K562 (cell line): ENCODE measurements around the gene DUSP5. TPM values are rescaled to one million over a fixed set of nuclear protein-coding genes. Genes with fewer than 3 reads are reported as not detected.
A peak's percentile ranks its signal among the peaks of the same experiment; 100 is the strongest.

Source experiments
- ATAC-seq: fragments of 200-7000 bp; cut with Tn5 transposase; 3 replicates; pipeline ENCODE4 v1.9.1; 2020; ENCODE audit warnings: moderate library complexity
- BruUV-seq: library from RNA; stranded (reverse); fragments of 400-500 nt; replicated peaks from 2 replicates; lab custom pipeline; 2021; lab: Mats Ljungman, UMichigan
- CTCF ChIA-PET: fragments of 300-600 bp; formaldehyde crosslinking; extraction: SDS; loops from one replicate; lab custom pipeline; 2021; ENCODE audit warnings: low intra/inter-chr PET ratio; lab: Yijun Ruan, JAX
- POLR2A ChIA-PET: fragments of 300-600, 350-650 bp; sonication (Branson Sonifier 250); formaldehyde crosslinking; extraction: SDS; loops from one replicate; lab custom pipeline; 2021; ENCODE audit warnings: antibody characterized with exemption, inconsistent platforms; lab: Yijun Ruan, JAX
- DNase-seq, 4 experiments: peaks; one replicate each; pipeline versions ENCODE4 v3.0.0 to v3.0.0-alpha.2; 2011 to 2018; ENCODE audit warnings: low spot score in 3 of 4, mixed read lengths in 3 of 4; ENCODE audit errors: extremely low read depth in 1 of 4
- FAIRE-seq: peaks from 2 replicates; lab custom pipeline; 2011; peaks lifted over from hg19 to GRCh38; lab: Jason Lieb, UNC
- H2AFZ ChIP-seq: 2 replicates; pipeline ENCODE4 v1.6.0; 2011; ENCODE audit warnings: low read depth, low read length, control low read depth, inconsistent platforms
- H3K27ac ChIP-seq: fragments of 200-600 bp; 3 replicates; pipeline ENCODE4 v1.8.0; 2011; ENCODE audit warnings: low read depth, mild to moderate bottlenecking, control low read depth, inconsistent platforms, low read length, moderate library complexity, mixed read lengths; ENCODE audit errors: extremely low read depth
- H3K27me3 ChIP-seq, 2 experiments: fragments of 300-600 bp in 1 of 2; 2 replicates in 1 of 2; 3 replicates in 1 of 2; pipeline versions ENCODE4 v1.6.0 to v1.8.0; 2011; ENCODE audit warnings: inconsistent platforms in 2 of 2, low read length in 2 of 2, mild to moderate bottlenecking in 1 of 2, mixed read lengths in 1 of 2, moderate library complexity in 1 of 2; ENCODE audit not compliant: control insufficient read depth in 2 of 2, insufficient read depth in 2 of 2
- H3K36me3 ChIP-seq: fragments of 300-600 bp; 3 replicates; pipeline ENCODE4 v1.8.0; 2011; ENCODE audit warnings: mild to moderate bottlenecking, low read length, inconsistent platforms; ENCODE audit not compliant: control insufficient read depth, insufficient read depth
- H3K4me1 ChIP-seq, 2 experiments: fragments of 200-600 bp in 1 of 2; replicated peaks in 1 of 2; 2 replicates in 1 of 2; 3 replicates in 1 of 2; pipeline versions ENCODE4 v1.5.1 to v1.8.0; 2011; ENCODE audit warnings: inconsistent platforms in 2 of 2, low read length in 2 of 2, mild to moderate bottlenecking in 1 of 2, mixed read lengths in 1 of 2, moderate library complexity in 1 of 2; ENCODE audit not compliant: control insufficient read depth in 2 of 2, insufficient read depth in 2 of 2
- H3K4me2 ChIP-seq: 2 replicates; pipeline ENCODE4 v1.6.1; 2011; ENCODE audit warnings: low read length, control low read depth, inconsistent platforms, mixed read lengths; ENCODE audit not compliant: insufficient read depth
- H3K4me3 ChIP-seq: fragments of 200-600 bp; sonication (generic), shearing (Covaris generic); 2 replicates; pipeline ENCODE4 v1.5.1; 2016; ENCODE audit warnings: control low read depth, inconsistent platforms
- H3K79me2 ChIP-seq: fragments of 200-600 bp; 3 replicates; pipeline ENCODE4 v1.8.0; 2011; ENCODE audit warnings: low read length, inconsistent platforms; ENCODE audit not compliant: control insufficient read depth, insufficient read depth
- H3K9ac ChIP-seq, 2 experiments: 2 replicates each; pipeline versions ENCODE4 v1.6.0 to v1.6.1; 2011; ENCODE audit warnings: low read depth in 2 of 2, low read length in 2 of 2, control low read depth in 1 of 2, inconsistent platforms in 1 of 2, mild to moderate bottlenecking in 1 of 2, mixed read lengths in 1 of 2; ENCODE audit not compliant: insufficient read depth in 1 of 2
- H3K9me1 ChIP-seq: one replicate; pipeline ENCODE4 v1.6.0; 2011; ENCODE audit warnings: inconsistent platforms, mild to moderate bottlenecking, low read length, moderate library complexity; ENCODE audit not compliant: control insufficient read depth, insufficient read depth
- H3K9me3 ChIP-seq: replicated peaks from 2 replicates; pipeline ENCODE4 v1.5.1; 2011; ENCODE audit warnings: low read depth, low read length, inconsistent platforms; ENCODE audit not compliant: control insufficient read depth, insufficient read depth
- H4K20me1 ChIP-seq: replicated peaks from 2 replicates; pipeline ENCODE4 v1.6.1; 2011; ENCODE audit warnings: low read length, inconsistent platforms, mixed read lengths; ENCODE audit not compliant: control insufficient read depth, insufficient read depth
- BCOR ChIP-seq: fragments of 450-650 bp; IDR thresholded peaks from 2 replicates; pipeline ENCODE4 v1.6.1; 2016
- CEBPB ChIP-seq: fragments of 450-650 bp; IDR thresholded peaks from 2 replicates; pipeline ENCODE4 v1.6.1; 2016; ENCODE audit warnings: missing genetic modification characterization, missing compliant biosample characterization
- DMBX1 ChIP-seq: fragments of 250-450 bp; sonication (Bioruptor Pico); IDR thresholded peaks from 2 replicates; pipeline ENCODE4 v1.8.0; 2022; ENCODE audit warnings: inconsistent platforms, mild to moderate bottlenecking, moderate library complexity, borderline replicate concordance
- RBM25 ChIP-seq: fragments of 200-400 bp; formaldehyde crosslinking; IDR thresholded peaks from 2 replicates; pipeline ENCODE4 v1.6.1; 2018; ENCODE audit warnings: low read length, low read depth, moderate library complexity; ENCODE audit not compliant: severe bottlenecking
- RREB1 ChIP-seq: fragments of 250-450 bp; sonication (Bioruptor Pico); IDR thresholded peaks from 2 replicates; pipeline ENCODE4 v1.4.0; 2020
- SRSF3 ChIP-seq: fragments of 200-400 bp; formaldehyde crosslinking; IDR thresholded peaks from 2 replicates; pipeline ENCODE4 v1.6.1; 2016; ENCODE audit warnings: mild to moderate bottlenecking, low read length, moderate library complexity; ENCODE audit not compliant: insufficient read depth
- WGBS: fragments of 100-300 bp; shearing (Covaris generic); methylation state at CpG from one replicate; pipeline ENCODE4 v1.1.6; 2016; ENCODE audit warnings: low coverage, mixed read lengths; ENCODE audit not compliant: insufficient coverage; ENCODE audit errors: missing lambda C conversion rate; 5-methylcytosine and 5-hydroxymethylcytosine counted together
- in situ Hi-C: fragments of 300-500 bp; cut with MboI; formaldehyde crosslinking; loops from 4 replicates; pipeline ENCODE4 v1.15.0; 2018; ENCODE audit warnings: inconsistent platforms, mixed read lengths
- intact Hi-C: fragments of 100-400 bp; cut with micrococcal nuclease; formaldehyde crosslinking; loops from 2 replicates; pipeline ENCODE4 v1.14.2; 2022
- polyA plus RNA-seq, 8 experiments: library from polyadenylated mRNA; depleted of rRNA in 4 of 8; stranded (reverse) in 5 of 8; unstranded in 3 of 8; fragments of >200 nt; fragmentation: Nextera tagmentation in 2 of 8; fragmentation: Illumina TruSeq in 1 of 8; extraction: Ambion mirVana in 2 of 8; extraction: Trizol in 1 of 8; gene quantifications; 2 replicates each; pipeline versions ENCODE4 v1.2.1 to v1.2.3, GENCODE V29; 2011 to 2014; ENCODE audit warnings: inconsistent platforms in 1 of 8, missing spikeins in 1 of 8
- total RNA-seq, 7 experiments: library from RNA; depleted of rRNA in 6 of 7; stranded (reverse); fragments of >200 nt in 6 of 7; fragmentation: Illumina TruSeq in 2 of 7; extraction: Trizol in 2 of 7; gene quantifications; 2 replicates each; pipeline versions ENCODE4 v1.2.1 to v1.2.3, GENCODE V29; 2011 to 2021; ENCODE audit warnings: low replicate concordance in 1 of 7

The DUSP5 gene
- total and polyA plus RNA-seq, 9 of the 15 experiments (the other 6 are each of a cell fraction or from before 2014, with no cell fraction given): 0.49 to 3.4 (median 2.0) TPM

- no TSS peak for BruUV-seq
- Histone ChIP-seq H3K9me3 (no peaks in the 10 kb centered on the region), H3K9me1 (no peaks in the 10 kb centered on the region), H3K4me1 (peaks cover 0 to 6% of the 10 kb centered on the region in 2 experiments; a peak in 3 of 5 replicates), H3K27me3 (peaks cover 0 to 2% of the 10 kb centered on the region in 2 experiments; a peak in 1 of 5 replicates), H3K4me3 (no peak overlapping the region), H3K4me2 (no peak overlapping the region), H4K20me1 (no peaks in the 10 kb centered on the region), H3K79me2 (no peaks in the 10 kb centered on the region), H3K36me3 (no peaks in the 10 kb centered on the region), H2AFZ (no peak overlapping the region), H3K9ac (no peak overlapping the region), H3K27ac (no peak overlapping the region)
- intact Hi-C loops: no loop called here
- FAIRE-seq (no peak), ATAC-seq (peak; percentile 53), DNase-seq (no peak)
- peak; percentile 20; the same call in 1 of the 2 replicates for TF ChIP-seq CEBPB (tag)
- TF ChIP-seq DMBX1 (CRISPR knock-in tag): no peak
- POLR2A ChIA-PET: no interaction called here
- WGBS: 34% methylated on average over 22 of the region's 35 CpGs
- in situ Hi-C loops: loop anchor here (25.0 kb wide), 1 partner anchor 393 kb away; no protein-coding TSS in a partner anchor
- CTCF ChIA-PET: no interaction called here
These were observed 32.6 kb downstream of the DUSP5 start for GRCh38 chr10:110530131-110530831.

GRCh38 chr10:110531687-110532086 is 34.0 kb downstream of the DUSP5 start:
- 35% methylated on average over 2 of the region's 2 CpGs for WGBS
- Histone ChIP-seq H3K27me3 (no peaks in the 10 kb centered on the region), H3K4me2 (no peak overlapping the region), H3K4me3 (no peak overlapping the region), H4K20me1 (no peaks in the 10 kb centered on the region), H3K79me2 (no peaks in the 10 kb centered on the region), H2AFZ (no peak overlapping the region), H3K4me1 (peaks cover 4 to 6% of the 10 kb centered on the region in 2 experiments; a peak in 4 of 5 replicates), H3K9me3 (no peaks in the 10 kb centered on the region), H3K27ac (no peak overlapping the region), H3K36me3 (no peaks in the 10 kb centered on the region), H3K9ac (no peak overlapping the region), H3K9me1 (no peaks in the 10 kb centered on the region)
- BruUV-seq: no TSS peak
- no peak for DNase-seq
- in situ Hi-C loops (loop anchor here (25.0 kb wide), 1 partner anchor 394 kb away; no protein-coding TSS in a partner anchor), intact Hi-C loops (no loop called here)
- FAIRE-seq: no peak
- ChIA-PET POLR2A (no interaction called here), CTCF (no interaction called here)
- no peak for ATAC-seq
- no peak for TF ChIP-seq SRSF3
- peak; percentile 93 for TF ChIP-seq RBM25
- TF ChIP-seq RREB1 (CRISPR knock-in tag): no peak
- TF ChIP-seq BCOR: peak; percentile 56
